WTC11 (cell line): ENCODE data around the gene MAPK11. TPM values are rescaled to one million over a fixed set of nuclear protein-coding genes. Genes with fewer than 3 reads are reported as not detected.

Experiments used
- ATAC-seq: fragments of 200-7000 bp; cut with Tn5 transposase; 2 replicates; pipeline ENCODE4 v1.10.0; 2021; ENCODE audit warnings: mild to moderate bottlenecking, moderate library complexity
- CTCF ChIA-PET: fragments of 300-600 bp; sonication (Branson Sonifier 250); formaldehyde crosslinking; loops from one replicate; lab custom pipeline; 2021; ENCODE audit warnings: antibody characterized with exemption; lab: Charles Lee
- POLR2A ChIA-PET: fragments of 350-600 bp; sonication (Branson Sonifier 250); formaldehyde crosslinking; loops from one replicate; lab custom pipeline; 2021; ENCODE audit warnings: antibody characterized with exemption; lab: Charles Lee
- DNase-seq: peaks from one replicate; pipeline ENCODE4 v3.0.0; 2021; ENCODE audit warnings: low spot score
- H3K27ac Mint-ChIP-seq: 2 replicates; pipeline ENCODE4 v1.8.0; 2021; ENCODE audit warnings: mixed read lengths
- H3K27me3 Mint-ChIP-seq: 2 replicates; pipeline ENCODE4 v1.8.0; 2021; ENCODE audit warnings: low read depth, mild to moderate bottlenecking, moderate library complexity, mixed read lengths
- H3K36me3 Mint-ChIP-seq: 2 replicates; pipeline ENCODE4 v1.8.0; 2021; ENCODE audit warnings: mixed read lengths
- H3K4me1 Mint-ChIP-seq: 2 replicates; pipeline ENCODE4 v1.8.0; 2022; ENCODE audit warnings: mixed read lengths
- H3K4me3 Mint-ChIP-seq: 2 replicates; pipeline ENCODE4 v1.8.0; 2021; ENCODE audit warnings: mild to moderate bottlenecking, moderate library complexity, mixed read lengths
- H3K9me3 Mint-ChIP-seq: 2 replicates; pipeline ENCODE4 v1.8.0; 2021; ENCODE audit warnings: mixed read lengths
- AFF4 ChIP-seq: sonication (generic); formaldehyde crosslinking; IDR thresholded peaks from 2 replicates; pipeline ENCODE4 v1.8.1; 2023; ENCODE audit warnings: mild to moderate bottlenecking, missing genetic modification reagents, borderline replicate concordance
- ATF6 ChIP-seq: sonication (generic); formaldehyde crosslinking; IDR thresholded peaks from 2 replicates; pipeline ENCODE4 v1.8.1; 2023; ENCODE audit warnings: mild to moderate bottlenecking, missing genetic modification reagents
- CBFB ChIP-seq: sonication (generic); formaldehyde crosslinking; IDR thresholded peaks from 2 replicates; pipeline ENCODE4 v1.8.1; 2022; ENCODE audit warnings: mild to moderate bottlenecking, low read depth, missing genetic modification reagents
- EMX1 ChIP-seq: fragments of 250-450 bp; sonication (Bioruptor Pico); IDR thresholded peaks from 2 replicates; pipeline ENCODE4 v1.8.0; 2021; ENCODE audit warnings: mild to moderate bottlenecking
- GABPB1 ChIP-seq: sonication (generic); formaldehyde crosslinking; IDR thresholded peaks from 2 replicates; pipeline ENCODE4 v1.8.1; 2023; ENCODE audit warnings: mild to moderate bottlenecking, missing genetic modification reagents
- GTF2I ChIP-seq: fragments of 250-450 bp; sonication (Bioruptor Pico); conservative IDR thresholded peaks from 2 replicates; pipeline ENCODE4 v1.4.0; 2021; ENCODE audit warnings: mild to moderate bottlenecking
- MAX ChIP-seq: sonication (generic); formaldehyde crosslinking; IDR thresholded peaks from 2 replicates; pipeline ENCODE4 v1.8.0; 2022; ENCODE audit warnings: mild to moderate bottlenecking, missing genetic modification reagents
- MXD4 ChIP-seq: fragments of 250-450 bp; sonication (Bioruptor Pico); IDR thresholded peaks from 2 replicates; pipeline ENCODE4 v1.8.0; 2021; ENCODE audit warnings: mild to moderate bottlenecking, moderate library complexity, borderline replicate concordance
- MYBL2 ChIP-seq: sonication (generic); formaldehyde crosslinking; IDR thresholded peaks from 2 replicates; pipeline ENCODE4 v1.8.1; 2023; ENCODE audit warnings: mild to moderate bottlenecking, moderate library complexity, missing genetic modification reagents
- NFYB ChIP-seq: sonication (generic); formaldehyde crosslinking; conservative IDR thresholded peaks from 2 replicates; pipeline ENCODE4 v1.8.0; 2022; ENCODE audit warnings: low read depth, missing genetic modification reagents
- SOX15 ChIP-seq: fragments of 250-450 bp; sonication (Bioruptor Pico); IDR thresholded peaks from 2 replicates; pipeline ENCODE4 v1.9.0; 2021; ENCODE audit warnings: mild to moderate bottlenecking
- USF2 ChIP-seq: sonication (generic); formaldehyde crosslinking; IDR thresholded peaks from 2 replicates; pipeline ENCODE4 v1.8.1; 2023; ENCODE audit warnings: mild to moderate bottlenecking, missing genetic modification reagents, moderate library complexity
- ZNF219 ChIP-seq: sonication (generic); formaldehyde crosslinking; IDR thresholded peaks from 2 replicates; pipeline ENCODE4 v1.8.0; 2023; ENCODE audit warnings: missing genetic modification reagents, mild to moderate bottlenecking, borderline replicate concordance
- ZNF317 ChIP-seq: sonication (generic); formaldehyde crosslinking; IDR thresholded peaks from 2 replicates; pipeline ENCODE4 v1.8.1; 2023; ENCODE audit warnings: low read depth, mild to moderate bottlenecking, moderate library complexity, missing genetic modification reagents, borderline replicate concordance
- ZNF512 ChIP-seq: sonication (generic); formaldehyde crosslinking; IDR thresholded peaks from 2 replicates; pipeline ENCODE4 v1.8.1; 2022; ENCODE audit warnings: missing genetic modification reagents, borderline replicate concordance
- ZNF671 ChIP-seq: fragments of 250-450 bp; sonication (Bioruptor Pico); IDR thresholded peaks from 2 replicates; pipeline ENCODE4 v1.8.0; 2021; ENCODE audit warnings: mild to moderate bottlenecking
- total RNA-seq: library from RNA; stranded (reverse); gene quantifications from 3 replicates; pipeline ENCODE4 v1.2.3, GENCODE V29; 2021
- TF ChIP-seq, protein P1 (sequence below): sonication (generic); formaldehyde crosslinking; IDR thresholded peaks from 2 replicates; pipeline ENCODE4 v1.8.0; 2023; ENCODE audit warnings: mild to moderate bottlenecking, missing genetic modification reagents
- TF ChIP-seq, protein P2 (sequence below): sonication (generic); formaldehyde crosslinking; IDR thresholded peaks from 2 replicates; pipeline ENCODE4 v1.8.1; 2022; ENCODE audit warnings: mild to moderate bottlenecking, missing genetic modification reagents, moderate library complexity, borderline replicate concordance
- TF ChIP-seq, protein P3 (sequence below): sonication (generic); formaldehyde crosslinking; IDR thresholded peaks from 2 replicates; pipeline ENCODE4 v1.8.0; 2022; ENCODE audit warnings: missing genetic modification reagents

MAPK11 gene
- total RNA-seq, 1 experiment from 2014 or later = 2.3 TPM

DNA sequence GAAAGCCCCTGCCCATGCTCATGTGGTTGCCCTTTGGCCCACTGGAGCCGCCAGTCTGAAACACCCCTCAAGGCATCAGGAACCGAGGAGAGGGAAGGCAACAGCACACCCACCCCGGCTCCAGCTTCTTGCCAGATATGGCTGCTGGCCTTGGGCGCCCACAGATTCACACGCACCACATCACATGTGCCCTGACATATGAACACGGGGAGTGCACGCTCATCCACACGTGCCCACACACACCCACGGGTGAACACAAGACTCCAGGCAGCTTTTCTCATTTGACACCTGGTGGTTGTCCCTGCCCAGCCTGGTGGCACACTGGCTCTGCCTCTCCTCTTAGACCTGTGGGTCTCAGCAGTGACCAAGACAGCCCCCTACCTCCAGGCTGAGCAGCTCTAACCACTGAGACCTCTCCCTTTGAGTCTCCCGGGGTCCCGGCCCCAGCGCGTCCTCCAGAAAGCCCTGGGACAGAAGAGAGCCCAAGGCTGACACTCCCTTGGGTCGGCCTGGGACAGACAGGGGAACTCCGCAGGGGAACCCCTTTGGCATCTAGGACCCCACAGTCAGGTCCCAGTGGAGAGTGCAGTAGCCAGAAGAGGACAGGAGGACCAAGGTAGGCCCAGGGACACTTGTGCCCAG is 6.0 kb downstream of the MAPK11 start (continued):
- TF ChIP-seq, protein P1, sequence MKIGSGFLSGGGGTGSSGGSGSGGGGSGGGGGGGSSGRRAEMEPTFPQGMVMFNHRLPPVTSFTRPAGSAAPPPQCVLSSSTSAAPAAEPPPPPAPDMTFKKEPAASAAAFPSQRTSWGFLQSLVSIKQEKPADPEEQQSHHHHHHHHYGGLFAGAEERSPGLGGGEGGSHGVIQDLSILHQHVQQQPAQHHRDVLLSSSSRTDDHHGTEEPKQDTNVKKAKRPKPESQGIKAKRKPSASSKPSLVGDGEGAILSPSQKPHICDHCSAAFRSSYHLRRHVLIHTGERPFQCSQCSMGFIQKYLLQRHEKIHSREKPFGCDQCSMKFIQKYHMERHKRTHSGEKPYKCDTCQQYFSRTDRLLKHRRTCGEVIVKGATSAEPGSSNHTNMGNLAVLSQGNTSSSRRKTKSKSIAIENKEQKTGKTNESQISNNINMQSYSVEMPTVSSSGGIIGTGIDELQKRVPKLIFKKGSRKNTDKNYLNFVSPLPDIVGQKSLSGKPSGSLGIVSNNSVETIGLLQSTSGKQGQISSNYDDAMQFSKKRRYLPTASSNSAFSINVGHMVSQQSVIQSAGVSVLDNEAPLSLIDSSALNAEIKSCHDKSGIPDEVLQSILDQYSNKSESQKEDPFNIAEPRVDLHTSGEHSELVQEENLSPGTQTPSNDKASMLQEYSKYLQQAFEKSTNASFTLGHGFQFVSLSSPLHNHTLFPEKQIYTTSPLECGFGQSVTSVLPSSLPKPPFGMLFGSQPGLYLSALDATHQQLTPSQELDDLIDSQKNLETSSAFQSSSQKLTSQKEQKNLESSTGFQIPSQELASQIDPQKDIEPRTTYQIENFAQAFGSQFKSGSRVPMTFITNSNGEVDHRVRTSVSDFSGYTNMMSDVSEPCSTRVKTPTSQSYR (CRISPR knock-in tag) = no peak
- TF ChIP-seq ZNF317 (CRISPR knock-in tag) = no peak
- no peak for TF ChIP-seq USF2
- TF ChIP-seq GTF2I (CRISPR knock-in tag) = no peak
- TF ChIP-seq MYBL2 (CRISPR knock-in tag) = no peak
- TF ChIP-seq, protein P2, sequence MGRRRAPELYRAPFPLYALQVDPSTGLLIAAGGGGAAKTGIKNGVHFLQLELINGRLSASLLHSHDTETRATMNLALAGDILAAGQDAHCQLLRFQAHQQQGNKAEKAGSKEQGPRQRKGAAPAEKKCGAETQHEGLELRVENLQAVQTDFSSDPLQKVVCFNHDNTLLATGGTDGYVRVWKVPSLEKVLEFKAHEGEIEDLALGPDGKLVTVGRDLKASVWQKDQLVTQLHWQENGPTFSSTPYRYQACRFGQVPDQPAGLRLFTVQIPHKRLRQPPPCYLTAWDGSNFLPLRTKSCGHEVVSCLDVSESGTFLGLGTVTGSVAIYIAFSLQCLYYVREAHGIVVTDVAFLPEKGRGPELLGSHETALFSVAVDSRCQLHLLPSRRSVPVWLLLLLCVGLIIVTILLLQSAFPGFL (CRISPR knock-in tag) = no peak
- no peak for TF ChIP-seq MXD4
- no peak for TF ChIP-seq NFYB (CRISPR knock-in tag)
- no peak for TF ChIP-seq ATF6 (CRISPR knock-in tag)
- TF ChIP-seq ZNF219 (CRISPR knock-in tag) = no peak
- TF ChIP-seq SOX15 = no peak
- TF ChIP-seq ZNF671 (CRISPR knock-in tag) = no peak
- TF ChIP-seq EMX1 (CRISPR knock-in tag) = no peak
- no peak for TF ChIP-seq AFF4 (CRISPR knock-in tag)
- no peak for TF ChIP-seq GABPB1

DNA sequence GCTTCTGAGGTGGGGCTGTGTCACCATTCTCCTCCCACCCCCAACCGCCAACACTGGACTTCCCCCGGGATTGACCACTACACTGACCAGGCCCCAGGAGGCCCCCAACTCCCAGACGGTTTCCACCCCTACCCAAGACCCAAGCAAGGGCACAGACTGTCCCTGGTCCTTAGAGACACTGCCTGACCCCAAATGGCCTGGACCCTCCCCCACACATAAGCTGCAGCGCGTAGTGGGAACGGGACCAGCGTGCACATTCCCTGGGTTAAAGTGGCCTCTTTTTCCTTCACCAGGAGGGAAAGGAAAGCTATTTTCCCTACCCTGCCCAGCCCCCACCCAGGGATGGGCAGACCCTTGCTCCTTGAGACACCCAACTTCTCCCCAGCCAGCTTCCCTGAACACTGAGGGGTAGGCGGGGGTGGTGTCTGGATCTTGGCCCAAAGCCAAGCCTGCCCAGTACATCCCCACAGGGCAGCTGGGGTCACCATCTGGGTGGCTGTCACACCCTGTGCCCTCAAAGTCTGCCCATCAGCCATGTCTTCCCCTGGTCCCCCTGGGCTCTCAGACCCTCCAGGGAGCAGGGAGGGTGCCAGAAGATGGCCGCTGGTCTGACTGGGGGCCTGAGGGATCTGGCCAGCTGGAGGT is 7.1 kb downstream of the MAPK11 start:
- H3K36me3 Mint-ChIP-seq = no peaks in the 10 kb centered on the region
- ATAC-seq (no peak), DNase-seq (no peak)
- peaks cover 29% of the 10 kb centered on the region for H3K27me3 Mint-ChIP-seq
- H3K27ac Mint-ChIP-seq = no peak overlapping the region
- CTCF ChIA-PET = interaction anchor here (0.9 to 3.7 kb wide), 6 partner anchors 9 to 79 kb away, joined by 3 to 21 read pairs (median 4); partner anchors contain the start of gene HDAC10
- H3K4me3 Mint-ChIP-seq = no peak overlapping the region
- peaks cover 8% of the 10 kb centered on the region for H3K4me1 Mint-ChIP-seq
- no peaks in the 10 kb centered on the region for H3K9me3 Mint-ChIP-seq
- POLR2A ChIA-PET = no interaction called here
- TF ChIP-seq SOX15 (no peak), ZNF512 (CRISPR knock-in tag) (no peak), MAX (CRISPR knock-in tag) (no peak), CBFB (CRISPR knock-in tag) (no peak)
- TF ChIP-seq, protein P3, sequence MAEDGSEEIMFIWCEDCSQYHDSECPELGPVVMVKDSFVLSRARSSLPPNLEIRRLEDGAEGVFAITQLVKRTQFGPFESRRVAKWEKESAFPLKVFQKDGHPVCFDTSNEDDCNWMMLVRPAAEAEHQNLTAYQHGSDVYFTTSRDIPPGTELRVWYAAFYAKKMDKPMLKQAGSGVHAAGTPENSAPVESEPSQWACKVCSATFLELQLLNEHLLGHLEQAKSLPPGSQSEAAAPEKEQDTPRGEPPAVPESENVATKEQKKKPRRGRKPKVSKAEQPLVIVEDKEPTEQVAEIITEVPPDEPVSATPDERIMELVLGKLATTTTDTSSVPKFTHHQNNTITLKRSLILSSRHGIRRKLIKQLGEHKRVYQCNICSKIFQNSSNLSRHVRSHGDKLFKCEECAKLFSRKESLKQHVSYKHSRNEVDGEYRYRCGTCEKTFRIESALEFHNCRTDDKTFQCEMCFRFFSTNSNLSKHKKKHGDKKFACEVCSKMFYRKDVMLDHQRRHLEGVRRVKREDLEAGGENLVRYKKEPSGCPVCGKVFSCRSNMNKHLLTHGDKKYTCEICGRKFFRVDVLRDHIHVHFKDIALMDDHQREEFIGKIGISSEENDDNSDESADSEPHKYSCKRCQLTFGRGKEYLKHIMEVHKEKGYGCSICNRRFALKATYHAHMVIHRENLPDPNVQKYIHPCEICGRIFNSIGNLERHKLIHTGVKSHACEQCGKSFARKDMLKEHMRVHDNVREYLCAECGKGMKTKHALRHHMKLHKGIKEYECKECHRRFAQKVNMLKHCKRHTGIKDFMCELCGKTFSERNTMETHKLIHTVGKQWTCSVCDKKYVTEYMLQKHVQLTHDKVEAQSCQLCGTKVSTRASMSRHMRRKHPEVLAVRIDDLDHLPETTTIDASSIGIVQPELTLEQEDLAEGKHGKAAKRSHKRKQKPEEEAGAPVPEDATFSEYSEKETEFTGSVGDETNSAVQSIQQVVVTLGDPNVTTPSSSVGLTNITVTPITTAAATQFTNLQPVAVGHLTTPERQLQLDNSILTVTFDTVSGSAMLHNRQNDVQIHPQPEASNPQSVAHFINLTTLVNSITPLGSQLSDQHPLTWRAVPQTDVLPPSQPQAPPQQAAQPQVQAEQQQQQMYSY (CRISPR knock-in tag) = no peak
